ENCODE data around the gene WNT8A.
"Not testable (repeated sequence)": the region's sequence is repeated elsewhere in the genome, so short reads cannot be mapped to it uniquely, and the experiment has no call there.

DNA sequence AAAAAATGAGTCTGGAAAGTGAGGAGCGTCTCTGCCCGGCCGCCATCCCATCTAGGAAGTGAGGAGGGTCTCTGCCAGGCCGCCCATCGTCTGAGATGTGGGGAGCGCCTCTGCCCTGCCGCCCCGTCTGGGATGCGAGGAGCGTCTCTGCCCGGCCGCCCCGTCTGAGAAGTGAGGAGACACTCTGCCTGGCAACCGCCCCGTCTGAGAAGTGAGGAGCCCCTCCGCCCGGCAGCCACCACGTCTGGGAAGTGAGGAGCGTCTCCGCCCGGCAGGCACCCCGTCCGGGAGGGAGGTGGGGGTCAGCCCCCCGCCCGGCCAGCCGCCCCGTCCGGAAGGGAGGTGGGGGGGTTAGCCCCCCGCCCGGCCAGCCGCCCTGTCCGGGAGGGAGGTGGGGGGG is 13.8 kb upstream of the WNT8A start:
- TF ChIP-seq YY1 (IDR thresholded peaks at IDR 0.05; ENCODE audit: insufficient read depth, insufficient read length); ZNF274 (IDR thresholded peaks at IDR 0.05; ENCODE audit: low read depth, low read length): not testable (repeated sequence)

Measured in NT2/D1 (cell line).